Kidney (tissue), 14 donors: Measurements from ENCODE around the gene ARHGAP42. TPM values are rescaled to one million over a fixed set of nuclear protein-coding genes. Genes with fewer than 3 reads are reported as not detected.

Experiments
- DNase-seq, 5 donors: peaks; one replicate each; pipeline ENCODE4 v3.0.0-alpha.2; 2013 to 2020
- FAIRE-seq: peaks from 2 replicates; lab custom pipeline; 2012; peaks lifted over from hg19 to GRCh38; lab: Jason Lieb, UNC
- H3K27ac ChIP-seq, 2 donors: one replicate each; pipeline ENCODE4 v1.7.0; 2013; ENCODE audit warnings: low read depth in 2 of 2, low read length in 2 of 2, inconsistent platforms in 1 of 2
- H3K27me3 ChIP-seq: one replicate; pipeline ENCODE4 v1.7.1; 2013; ENCODE audit warnings: low read length, inconsistent platforms; ENCODE audit not compliant: control insufficient read depth, insufficient read depth
- H3K36me3 ChIP-seq, 3 donors: one replicate each; pipeline versions ENCODE4 v1.7.0 to v1.7.1; 2013; ENCODE audit warnings: low read length in 3 of 3, control low read depth in 1 of 3, inconsistent platforms in 1 of 3; ENCODE audit not compliant: insufficient read depth in 3 of 3, control insufficient read depth in 2 of 3
- H3K4me1 ChIP-seq, 3 donors: one replicate each; pipeline versions ENCODE4 v1.7.0 to v1.7.1; 2013; ENCODE audit warnings: low read length in 3 of 3, inconsistent platforms in 1 of 3, low read depth in 1 of 3; ENCODE audit not compliant: control insufficient read depth in 2 of 3, insufficient read depth in 2 of 3
- H3K4me3 ChIP-seq, 3 donors: one replicate each; pipeline versions ENCODE4 v1.7.0 to v1.8.1; 2013; ENCODE audit warnings: low read length in 3 of 3, control low read depth in 1 of 3, inconsistent platforms in 1 of 3
- H3K9ac ChIP-seq, 3 donors: one replicate each; pipeline versions ENCODE4 v1.7.0 to v1.7.1; 2013; ENCODE audit warnings: low read length in 3 of 3, control low read depth in 1 of 3, inconsistent platforms in 1 of 3
- H3K9me3 ChIP-seq, 3 donors: one replicate each; pipeline versions ENCODE4 v1.7.0 to v1.7.1; 2013; ENCODE audit warnings: low read length in 3 of 3, control low read depth in 1 of 3, inconsistent platforms in 1 of 3; ENCODE audit not compliant: control insufficient read depth in 2 of 3, insufficient read depth in 1 of 3
- CTCF ChIP-seq: IDR thresholded peaks from 3 replicates; pipeline ENCODE4 v1.5.1; 2012; ENCODE audit warnings: mild to moderate bottlenecking, moderate library complexity, borderline replicate concordance; ENCODE audit not compliant: insufficient read depth; ENCODE audit errors: extremely low read depth
- intact Hi-C: fragments of 100-400 bp; cut with DNase I; formaldehyde crosslinking; loops from one replicate; pipeline ENCODE4 v1.11.1; 2022
- polyA plus RNA-seq: library from polyadenylated mRNA; stranded (reverse); fragments of 350-450 nt; fragmentation: Illumina TruSeq; extraction: RNeasy Lipid Tissue Mini Kit (QIAGEN cat#74804); gene quantifications from one replicate; pipeline ENCODE4 v1.2.3, GENCODE V29; 2014; ENCODE audit warnings: low read depth, low replicate concordance; ENCODE audit not compliant: insufficient read depth
- total RNA-seq: library from RNA; stranded (reverse); fragmentation: NEBNext Ultra II Directional; extraction: Animal tissue kit (Norgen Biotek cat#: 25700); gene quantifications from one replicate; pipeline ENCODE4 v1.2.1, GENCODE V29; 2021
- donor health status: control.
- donor health status: control.
- donor health status: control.
- donor health status: control.
- donor health status: control.
- donor health status: DM: yes; HTN: yes; CAD: no.
- donor health status: Normal renal cell carcinoma (clear cell type).

ARHGAP42 gene
- total and polyA plus RNA-seq, 2 donors from 2014 or later = 4.2 to 18.9 TPM

GRCh38 chr11:100719362-100719761, 32.3 kb downstream of the ARHGAP42 start:
- H3K4me1 ChIP-seq = peaks cover 0 to 18% (median 6%) of the 10 kb centered on the region in 3 donors
- no peak for TF ChIP-seq CTCF
- no peak overlapping the region for H3K9ac ChIP-seq
- peaks cover 0 to 2% (median 0%) of the 10 kb centered on the region in 3 donors for H3K36me3 ChIP-seq
- peak in 1 of 5 donors; percentile 48 for DNase-seq
- H3K27me3 ChIP-seq = no peaks in the 10 kb centered on the region
- peak overlapping the region in 1 of 2 donors; percentile 62 for H3K27ac ChIP-seq
- H3K9me3 ChIP-seq = no peaks in the 10 kb centered on the region
- no peak for FAIRE-seq
- intact Hi-C loops = no loop called here
- no peak overlapping the region for H3K4me3 ChIP-seq

GRCh38 chr11:100719809-100720221, 32.7 kb downstream of the ARHGAP42 start:
- no peak for FAIRE-seq
- Histone ChIP-seq H3K27ac (peak overlapping the region; percentile 49 to 62), H3K4me3 (no peak overlapping the region), H3K9ac (no peak overlapping the region), H3K36me3 (peaks cover 0 to 2% (median 0%) of the 10 kb centered on the region in 3 donors), H3K27me3 (no peaks in the 10 kb centered on the region), H3K4me1 (peaks cover 0 to 18% (median 6%) of the 10 kb centered on the region in 3 donors), H3K9me3 (no peaks in the 10 kb centered on the region)
- TF ChIP-seq CTCF = no peak
- DNase-seq = peak in 2 of 5 donors; percentile 34 to 75
- intact Hi-C loops = no loop called here

- TF ChIP-seq CTCF = no peak
- intact Hi-C loops = no loop called here
- FAIRE-seq (no peak), DNase-seq (no peak)
- Histone ChIP-seq H3K36me3 (no peaks in the 10 kb centered on the region), H3K4me1 (no peaks in the 10 kb centered on the region), H3K9ac (no peak overlapping the region), H3K9me3 (no peaks in the 10 kb centered on the region), H3K27me3 (no peaks in the 10 kb centered on the region), H3K27ac (no peak overlapping the region), H3K4me3 (no peak overlapping the region)
Observed at GRCh38 chr11:100726680-100727079, 39.6 kb downstream of the ARHGAP42 start.

- Histone ChIP-seq H3K9me3 (no peaks in the 10 kb centered on the region), H3K4me1 (no peaks in the 10 kb centered on the region), H3K36me3 (no peaks in the 10 kb centered on the region), H3K27me3 (no peaks in the 10 kb centered on the region), H3K27ac (no peak overlapping the region), H3K9ac (no peak overlapping the region), H3K4me3 (no peak overlapping the region)
- DNase-seq (no peak), FAIRE-seq (no peak)
- no peak for TF ChIP-seq CTCF
- intact Hi-C loops = no loop called here
Observed at GRCh38 chr11:100727410-100727809, 40.3 kb downstream of the ARHGAP42 start.
